IPS DF 4.7 (cell line): Measurements from ENCODE around the gene PLBD2.

Source experiments
- DNase-seq: peaks from one replicate; pipeline ENCODE4 v3.0.0-alpha.2; 2013; ENCODE audit warnings: low spot score; ENCODE audit errors: extremely low read depth

The PLBD2 gene

DNA sequence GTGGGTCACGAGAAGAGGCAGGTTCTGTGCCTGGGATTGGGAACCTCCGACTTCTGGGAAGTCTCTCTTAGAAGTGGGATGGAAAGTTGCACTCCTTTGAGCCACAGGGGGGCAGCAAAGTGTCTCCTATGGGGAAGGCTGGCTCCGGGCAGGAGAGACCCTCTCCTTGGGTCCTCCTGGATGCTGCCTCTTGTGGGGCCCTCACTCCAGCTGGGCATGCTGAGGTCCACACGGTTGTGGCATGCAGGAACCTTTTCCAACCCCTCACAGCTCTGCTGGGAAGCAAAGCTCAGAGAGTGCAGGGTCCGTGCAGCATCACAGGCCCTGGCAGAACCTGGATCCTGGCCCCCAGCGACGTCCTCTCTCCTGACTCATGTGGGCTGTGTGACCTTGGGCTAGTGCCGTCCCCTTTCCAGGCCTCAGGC is 81.2 kb downstream of the PLBD2 start:
- no peak for DNase-seq

DNA sequence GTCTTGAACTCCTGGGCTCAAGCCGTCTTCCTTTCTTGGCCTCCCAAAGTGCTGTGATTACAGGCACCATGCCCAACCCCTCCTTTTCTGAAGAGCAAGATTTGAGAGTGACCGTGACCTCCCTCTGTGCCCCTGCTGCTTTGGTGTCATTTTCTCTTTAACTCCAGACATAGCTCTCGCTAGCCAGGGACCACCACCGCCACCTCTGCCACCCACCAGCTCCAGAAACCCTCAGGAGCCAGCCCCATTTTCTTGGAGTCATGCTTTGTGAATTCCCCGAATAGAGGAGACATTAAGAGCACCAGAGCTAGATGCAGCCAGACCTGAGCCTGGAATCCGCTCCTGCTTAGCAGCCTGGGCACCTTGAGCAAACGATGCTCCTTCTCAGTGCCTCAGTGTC is 81.9 kb downstream of the PLBD2 start:
- DNase-seq: no peak
